K562 (cell line): ENCODE results near the gene CREB5. TPM values are rescaled to one million over a fixed set of nuclear protein-coding genes. Genes with fewer than 3 reads are reported as not detected.

Source experiments
- ATAC-seq: fragments of 200-7000 bp; cut with Tn5 transposase; 3 replicates; pipeline ENCODE4 v1.9.1; 2020; ENCODE audit warnings: moderate library complexity
- BruUV-seq: library from RNA; stranded (reverse); fragments of 400-500 nt; replicated peaks from 2 replicates; lab custom pipeline; 2021; lab: Mats Ljungman, UMichigan
- CTCF ChIA-PET: fragments of 300-600 bp; formaldehyde crosslinking; extraction: SDS; loops from one replicate; lab custom pipeline; 2021; ENCODE audit warnings: low intra/inter-chr PET ratio; lab: Yijun Ruan, JAX
- POLR2A ChIA-PET: fragments of 300-600, 350-650 bp; sonication (Branson Sonifier 250); formaldehyde crosslinking; extraction: SDS; loops from one replicate; lab custom pipeline; 2021; ENCODE audit warnings: antibody characterized with exemption, inconsistent platforms; lab: Yijun Ruan, JAX
- DNase-seq, 4 experiments: peaks; one replicate each; pipeline versions ENCODE4 v3.0.0 to v3.0.0-alpha.2; 2011 to 2018; ENCODE audit warnings: low spot score in 3 of 4, mixed read lengths in 3 of 4; ENCODE audit errors: extremely low read depth in 1 of 4
- FAIRE-seq: peaks from 2 replicates; lab custom pipeline; 2011; peaks lifted over from hg19 to GRCh38; lab: Jason Lieb, UNC
- H2AFZ ChIP-seq: 2 replicates; pipeline ENCODE4 v1.6.0; 2011; ENCODE audit warnings: low read depth, low read length, control low read depth, inconsistent platforms
- H3K27ac ChIP-seq: fragments of 200-600 bp; 3 replicates; pipeline ENCODE4 v1.8.0; 2011; ENCODE audit warnings: low read depth, mild to moderate bottlenecking, control low read depth, inconsistent platforms, low read length, moderate library complexity, mixed read lengths; ENCODE audit errors: extremely low read depth
- H3K27me3 ChIP-seq, 2 experiments: fragments of 300-600 bp in 1 of 2; 2 replicates in 1 of 2; 3 replicates in 1 of 2; pipeline versions ENCODE4 v1.6.0 to v1.8.0; 2011; ENCODE audit warnings: inconsistent platforms in 2 of 2, low read length in 2 of 2, mild to moderate bottlenecking in 1 of 2, mixed read lengths in 1 of 2, moderate library complexity in 1 of 2; ENCODE audit not compliant: control insufficient read depth in 2 of 2, insufficient read depth in 2 of 2
- H3K36me3 ChIP-seq: fragments of 300-600 bp; 3 replicates; pipeline ENCODE4 v1.8.0; 2011; ENCODE audit warnings: mild to moderate bottlenecking, low read length, inconsistent platforms; ENCODE audit not compliant: control insufficient read depth, insufficient read depth
- H3K4me1 ChIP-seq, 2 experiments: fragments of 200-600 bp in 1 of 2; replicated peaks in 1 of 2; 2 replicates in 1 of 2; 3 replicates in 1 of 2; pipeline versions ENCODE4 v1.5.1 to v1.8.0; 2011; ENCODE audit warnings: inconsistent platforms in 2 of 2, low read length in 2 of 2, mild to moderate bottlenecking in 1 of 2, mixed read lengths in 1 of 2, moderate library complexity in 1 of 2; ENCODE audit not compliant: control insufficient read depth in 2 of 2, insufficient read depth in 2 of 2
- H3K4me2 ChIP-seq: 2 replicates; pipeline ENCODE4 v1.6.1; 2011; ENCODE audit warnings: low read length, control low read depth, inconsistent platforms, mixed read lengths; ENCODE audit not compliant: insufficient read depth
- H3K4me3 ChIP-seq: fragments of 200-600 bp; sonication (generic), shearing (Covaris generic); 2 replicates; pipeline ENCODE4 v1.5.1; 2016; ENCODE audit warnings: control low read depth, inconsistent platforms
- H3K79me2 ChIP-seq: fragments of 200-600 bp; 3 replicates; pipeline ENCODE4 v1.8.0; 2011; ENCODE audit warnings: low read length, inconsistent platforms; ENCODE audit not compliant: control insufficient read depth, insufficient read depth
- H3K9ac ChIP-seq, 2 experiments: 2 replicates each; pipeline versions ENCODE4 v1.6.0 to v1.6.1; 2011; ENCODE audit warnings: low read depth in 2 of 2, low read length in 2 of 2, control low read depth in 1 of 2, inconsistent platforms in 1 of 2, mild to moderate bottlenecking in 1 of 2, mixed read lengths in 1 of 2; ENCODE audit not compliant: insufficient read depth in 1 of 2
- H3K9me1 ChIP-seq: one replicate; pipeline ENCODE4 v1.6.0; 2011; ENCODE audit warnings: inconsistent platforms, mild to moderate bottlenecking, low read length, moderate library complexity; ENCODE audit not compliant: control insufficient read depth, insufficient read depth
- H3K9me3 ChIP-seq: replicated peaks from 2 replicates; pipeline ENCODE4 v1.5.1; 2011; ENCODE audit warnings: low read depth, low read length, inconsistent platforms; ENCODE audit not compliant: control insufficient read depth, insufficient read depth
- H4K20me1 ChIP-seq: replicated peaks from 2 replicates; pipeline ENCODE4 v1.6.1; 2011; ENCODE audit warnings: low read length, inconsistent platforms, mixed read lengths; ENCODE audit not compliant: control insufficient read depth, insufficient read depth
- E2F3 ChIP-seq: fragments of 250-450 bp; sonication (Bioruptor Pico); IDR thresholded peaks from 2 replicates; pipeline ENCODE4 v1.4.0; 2020; ENCODE audit warnings: mild to moderate bottlenecking
- ELF1 ChIP-seq: fragments of 200-800 bp; sonication (Bioruptor generic); IDR thresholded peaks from 2 replicates; pipeline ENCODE4 v1.6.1; 2016; ENCODE audit warnings: missing genetic modification characterization, missing compliant biosample characterization
- GTF3C2 ChIP-seq: IDR thresholded peaks from 3 replicates; pipeline ENCODE4 v1.6.1; 2011; ENCODE audit warnings: borderline replicate concordance, mild to moderate bottlenecking, moderate library complexity; ENCODE audit not compliant: insufficient read length; ENCODE audit errors: extremely low read depth
- KLF1 ChIP-seq: fragments of 450-650 bp; IDR thresholded peaks from 2 replicates; pipeline ENCODE4 v1.6.1; 2016; ENCODE audit warnings: missing genetic modification characterization, missing compliant biosample characterization
- MBD1 ChIP-seq: fragments of 250-450 bp; sonication (Bioruptor Pico); IDR thresholded peaks from 2 replicates; pipeline ENCODE4 v1.8.0; 2022; ENCODE audit warnings: inconsistent platforms
- MCM5 ChIP-seq: fragments of 450-650 bp; IDR thresholded peaks from 2 replicates; pipeline ENCODE4 v1.6.1; 2016; ENCODE audit warnings: low read depth
- NFRKB ChIP-seq: fragments of 450-650 bp; IDR thresholded peaks from 2 replicates; pipeline ENCODE4 v1.6.1; 2016; ENCODE audit warnings: low read depth
- RBM22 ChIP-seq: fragments of 200-400 bp; formaldehyde crosslinking; IDR thresholded peaks from 2 replicates; pipeline ENCODE4 v1.6.1; 2018; ENCODE audit warnings: low read length, low read depth; ENCODE audit not compliant: poor library complexity, severe bottlenecking
- SMAD4 ChIP-seq: fragments of 250-450 bp; sonication (Bioruptor Pico); conservative IDR thresholded peaks from 2 replicates; pipeline ENCODE4 v1.8.0; 2021; ENCODE audit warnings: inconsistent platforms, mild to moderate bottlenecking, moderate library complexity
- ZNF146 ChIP-seq: IDR thresholded peaks from one replicate; pipeline ENCODE4 v1.6.1; 2018; ENCODE audit warnings: missing compliant biosample characterization; ENCODE audit not compliant: unreplicated experiment
- ZNF764 ChIP-seq: fragments of 250-450 bp; sonication (Bioruptor Pico); IDR thresholded peaks from 2 replicates; pipeline ENCODE4 v1.4.0; 2020; ENCODE audit warnings: low read depth, mild to moderate bottlenecking, moderate library complexity
- WGBS: fragments of 100-300 bp; shearing (Covaris generic); methylation state at CpG from one replicate; pipeline ENCODE4 v1.1.6; 2016; ENCODE audit warnings: low coverage, mixed read lengths; ENCODE audit not compliant: insufficient coverage; ENCODE audit errors: missing lambda C conversion rate; 5-methylcytosine and 5-hydroxymethylcytosine counted together
- in situ Hi-C: fragments of 300-500 bp; cut with MboI; formaldehyde crosslinking; loops from 4 replicates; pipeline ENCODE4 v1.15.0; 2018; ENCODE audit warnings: inconsistent platforms, mixed read lengths
- intact Hi-C: fragments of 100-400 bp; cut with micrococcal nuclease; formaldehyde crosslinking; loops from 2 replicates; pipeline ENCODE4 v1.14.2; 2022
- polyA plus RNA-seq, 8 experiments: library from polyadenylated mRNA; depleted of rRNA in 4 of 8; stranded (reverse) in 5 of 8; unstranded in 3 of 8; fragments of >200 nt; fragmentation: Nextera tagmentation in 2 of 8; fragmentation: Illumina TruSeq in 1 of 8; extraction: Ambion mirVana in 2 of 8; extraction: Trizol in 1 of 8; gene quantifications; 2 replicates each; pipeline versions ENCODE4 v1.2.1 to v1.2.3, GENCODE V29; 2011 to 2014; ENCODE audit warnings: inconsistent platforms in 1 of 8, missing spikeins in 1 of 8
- total RNA-seq, 7 experiments: library from RNA; depleted of rRNA in 6 of 7; stranded (reverse); fragments of >200 nt in 6 of 7; fragmentation: Illumina TruSeq in 2 of 7; extraction: Trizol in 2 of 7; gene quantifications; 2 replicates each; pipeline versions ENCODE4 v1.2.1 to v1.2.3, GENCODE V29; 2011 to 2021; ENCODE audit warnings: low replicate concordance in 1 of 7
- TF ChIP-seq, protein P1 (sequence below): fragments of 450-650 bp; IDR thresholded peaks from 2 replicates; pipeline ENCODE4 v1.6.1; 2016; ENCODE audit warnings: low read depth, mild to moderate bottlenecking, moderate library complexity

Gene CREB5
- total and polyA plus RNA-seq, 9 of the 15 experiments (the other 6 are each of a cell fraction or from before 2014, with no cell fraction given) = 0.33 to 6.4 (median 1.8) TPM

DNA sequence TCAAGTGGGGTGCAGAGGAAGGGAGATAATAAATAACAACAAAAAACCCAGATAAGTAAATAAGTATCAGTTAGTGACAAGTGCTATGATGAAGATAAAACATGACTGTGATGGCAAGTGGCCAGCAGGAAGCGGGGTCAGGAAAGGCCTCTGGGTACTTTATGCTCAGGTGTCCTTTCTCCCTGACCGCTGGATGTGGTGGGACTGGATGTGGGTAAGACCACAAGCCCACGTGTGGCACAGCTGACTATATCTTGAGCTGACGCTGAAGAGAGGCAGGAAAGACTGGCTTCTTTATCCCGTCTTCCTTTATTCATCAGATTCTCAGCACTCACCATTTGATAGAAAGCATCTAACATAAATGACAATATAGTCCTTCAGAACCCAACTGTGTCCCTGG, 87.8 kb downstream of the CREB5 start:
- intact Hi-C loops = no loop called here
- no peaks in the 10 kb centered on the region for H4K20me1 ChIP-seq
- no peak for ATAC-seq
- no peaks in the 10 kb centered on the region for H3K79me2 ChIP-seq
- H3K9me1 ChIP-seq = no peaks in the 10 kb centered on the region
- WGBS = 0% methylated on average over 5 of the region's 5 CpGs
- no peak overlapping the region for H3K9ac ChIP-seq
- H3K4me2 ChIP-seq = no peak overlapping the region
- POLR2A ChIA-PET = no interaction called here
- TF ChIP-seq ELF1 (no peak), NFRKB (no peak), MCM5 (no peak), KLF1 (tag) (no peak), E2F3 (CRISPR knock-in tag) (no peak)
- TF ChIP-seq, all 486 proteins: peak for 0
- in situ Hi-C loops = no loop called here
- DNase-seq (no peak), FAIRE-seq (no peak)
- no peaks in the 10 kb centered on the region; a peak in 1 of 5 replicates for H3K27me3 ChIP-seq
- no peaks in the 10 kb centered on the region for H3K9me3 ChIP-seq
- CTCF ChIA-PET = no interaction called here
- no peak overlapping the region for H2AFZ ChIP-seq
- H3K36me3 ChIP-seq = no peaks in the 10 kb centered on the region
- no peaks in the 10 kb centered on the region for H3K4me1 ChIP-seq
- no peak overlapping the region for H3K4me3 ChIP-seq
- BruUV-seq = no TSS peak
- H3K27ac ChIP-seq = no peak overlapping the region

DNA sequence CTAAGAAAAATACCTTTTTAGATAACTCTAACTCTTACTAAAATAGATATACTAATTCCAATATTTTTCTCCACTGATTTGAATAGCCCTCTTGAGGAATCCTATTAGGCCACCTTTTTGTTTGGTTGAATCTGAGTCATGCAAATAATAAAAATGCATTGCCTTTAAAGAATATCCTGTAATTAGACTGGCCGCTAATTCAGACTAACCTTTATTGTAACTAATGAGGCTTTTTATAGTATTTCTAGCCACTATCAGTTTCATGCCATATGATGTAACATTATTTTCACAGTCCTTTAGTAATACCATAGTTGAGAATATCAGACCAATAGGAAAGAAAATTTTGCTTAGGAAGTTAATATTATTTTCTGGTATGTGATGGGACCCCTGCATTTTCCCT, 90.1 kb downstream of the CREB5 start:
- Histone ChIP-seq H3K4me3 (no peak overlapping the region), H3K79me2 (no peaks in the 10 kb centered on the region), H3K27me3 (0 out of 5 replicates have a peak, but pooled peaks cover 0 to 1% of the 10 kb centered on the region in 2 experiments), H3K4me1 (no peaks in the 10 kb centered on the region), H3K4me2 (no peak overlapping the region), H3K36me3 (no peaks in the 10 kb centered on the region), H3K9me1 (no peaks in the 10 kb centered on the region), H2AFZ (no peak overlapping the region), H3K9ac (no peak overlapping the region), H4K20me1 (no peaks in the 10 kb centered on the region), H3K27ac (no peak overlapping the region), H3K9me3 (no peaks in the 10 kb centered on the region)
- WGBS = 0% methylated on average over 1 of the region's 1 CpG
- intact Hi-C loops = no loop called here
- in situ Hi-C loops = no loop called here
- BruUV-seq = no TSS peak
- FAIRE-seq = no peak
- POLR2A ChIA-PET = interaction anchor here (0.7 kb wide), 1 partner anchor 19 kb away, joined by 4 read pairs; no protein-coding TSS in a partner anchor
- DNase-seq = no peak
- CTCF ChIA-PET = no interaction called here
- no peak for ATAC-seq
- TF ChIP-seq RBM22 (no peak), MBD1 (CRISPR knock-in tag) (no peak), GTF3C2 (no peak), SMAD4 (CRISPR knock-in tag) (no peak), ZNF764 (CRISPR knock-in tag) (no peak), ZNF146 (CRISPR knock-in tag) (no peak)
- TF ChIP-seq, protein P1, sequence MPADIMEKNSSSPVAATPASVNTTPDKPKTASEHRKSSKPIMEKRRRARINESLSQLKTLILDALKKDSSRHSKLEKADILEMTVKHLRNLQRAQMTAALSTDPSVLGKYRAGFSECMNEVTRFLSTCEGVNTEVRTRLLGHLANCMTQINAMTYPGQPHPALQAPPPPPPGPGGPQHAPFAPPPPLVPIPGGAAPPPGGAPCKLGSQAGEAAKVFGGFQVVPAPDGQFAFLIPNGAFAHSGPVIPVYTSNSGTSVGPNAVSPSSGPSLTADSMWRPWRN = no peak
